GM21619 (cell line): Measurements from ENCODE around the gene LRP10.

Experiments used
- ATAC-seq: cut with Tn5 transposase; IDR thresholded peaks from one replicate; pipeline ENCODE4 v1.9.1; 2021; ENCODE audit not compliant: unreplicated experiment

Gene LRP10

GRCh38 chr14:22864979-22865378 lies 6.6 kb upstream of the LRP10 start:
- no peak for ATAC-seq

- ATAC-seq, result no peak
Measured at GRCh38 chr14:22865424-22866405, 5.8 kb upstream of the LRP10 start.

- ATAC-seq, result no peak
Measured at GRCh38 chr14:22866874-22867273, 4.7 kb upstream of the LRP10 start.

- peak; percentile 30 for ATAC-seq
Measured at GRCh38 chr14:22870811-22871223, 723 bp upstream of the LRP10 start.

GRCh38 chr14:22872033-22872832 lies 693 bp downstream of the LRP10 start:
- peak; percentile 25 for ATAC-seq

GRCh38 chr14:22872833-22873520 lies 1.4 kb downstream of the LRP10 start:
- no peak for ATAC-seq

GRCh38 chr14:22875003-22875747 lies 3.6 kb downstream of the LRP10 start:
- no peak for ATAC-seq

GRCh38 chr14:22875748-22876319 lies 4.3 kb downstream of the LRP10 start:
- ATAC-seq, result no peak

- no peak for ATAC-seq
Measured at GRCh38 chr14:22877000-22877501, 5.5 kb downstream of the LRP10 start.

GRCh38 chr14:22878271-22879246 lies 7.0 kb downstream of the LRP10 start:
- no peak for ATAC-seq

- no peak for ATAC-seq
Measured at GRCh38 chr14:22882064-22882463, 10.5 kb downstream of the LRP10 start.

GRCh38 chr14:22882529-22883172 lies 11.1 kb downstream of the LRP10 start:
- ATAC-seq, result no peak

- no peak for ATAC-seq
Measured at GRCh38 chr14:22883173-22883976, 11.8 kb downstream of the LRP10 start, which contains the start of gene REM2. REM2 (plus strand) TSS chr14:22883222; CDS start chr14:22883288, 66 bp downstream.

GRCh38 chr14:22884076-22884737 lies 12.7 kb downstream of the LRP10 start:
- ATAC-seq, result no peak

- ATAC-seq, result no peak
Measured at GRCh38 chr14:22884738-22885523, 13.4 kb downstream of the LRP10 start.

- ATAC-seq, result no peak
Measured at GRCh38 chr14:22885975-22886374, 14.4 kb downstream of the LRP10 start.
